ENCODE results near the gene SMYD5.

Gene SMYD5

GRCh38 chr2:73264332-73264606 is 50.2 kb downstream of the SMYD5 start:
- DNase-seq, result no peak
- no peak for TF ChIP-seq POLR2A (IDR thresholded peaks at IDR 0.05; ENCODE audit: low read length)
- TF ChIP-seq GATA1 (IDR thresholded peaks at IDR 0.05; ENCODE audit: low read depth, low read length), result no peak

- TF ChIP-seq POLR2A (IDR thresholded peaks at IDR 0.05; ENCODE audit: low read length) (no peak), GATA1 (IDR thresholded peaks at IDR 0.05; ENCODE audit: low read depth, low read length) (no peak)
Observed at GRCh38 chr2:73264783-73265182, 50.7 kb downstream of the SMYD5 start.

GRCh38 chr2:73265298-73266060 is 51.4 kb downstream of the SMYD5 start:
- DNase-seq, result no peak
- TF ChIP-seq GATA1 (IDR thresholded peaks at IDR 0.05; ENCODE audit: low read depth, low read length), result no peak
- TF ChIP-seq POLR2A (IDR thresholded peaks at IDR 0.05; ENCODE audit: low read length), result no peak

More at GRCh38 chr2:73264783-73265182, 50.7 kb downstream of the SMYD5 start:
- DNase-seq, result no peak

- TF ChIP-seq GATA1 (IDR thresholded peaks at IDR 0.05; ENCODE audit: low read depth, low read length), result no peak
- TF ChIP-seq POLR2A (IDR thresholded peaks at IDR 0.05; ENCODE audit: low read length), result no peak
- no peak for DNase-seq
Observed at GRCh38 chr2:73266061-73266901, 52.2 kb downstream of the SMYD5 start.

- TF ChIP-seq POLR2A (IDR thresholded peaks at IDR 0.05; ENCODE audit: low read length) (no peak), GATA1 (IDR thresholded peaks at IDR 0.05; ENCODE audit: low read depth, low read length) (no peak)
- no peak for DNase-seq
Observed at GRCh38 chr2:73267008-73267407, 53.0 kb downstream of the SMYD5 start.

- DNase-seq, result no peak
- TF ChIP-seq GATA1 (IDR thresholded peaks at IDR 0.05; ENCODE audit: low read depth, low read length), result no peak
- no peak for TF ChIP-seq POLR2A (IDR thresholded peaks at IDR 0.05; ENCODE audit: low read length)
Observed at GRCh38 chr2:73268366-73268829, 54.4 kb downstream of the SMYD5 start.

- TF ChIP-seq GATA1 (IDR thresholded peaks at IDR 0.05; ENCODE audit: low read depth, low read length), result no peak
- no peak for TF ChIP-seq POLR2A (IDR thresholded peaks at IDR 0.05; ENCODE audit: low read length)
- DNase-seq, result no peak
Observed at GRCh38 chr2:73268830-73269685, 55.0 kb downstream of the SMYD5 start.

GRCh38 chr2:73269686-73270465 is 55.8 kb downstream of the SMYD5 start:
- DNase-seq, result no peak
- TF ChIP-seq GATA1 (IDR thresholded peaks at IDR 0.05; ENCODE audit: low read depth, low read length) (no peak), POLR2A (IDR thresholded peaks at IDR 0.05; ENCODE audit: low read length) (no peak)

GRCh38 chr2:73272270-73272669 is 58.2 kb downstream of the SMYD5 start:
- TF ChIP-seq GATA1 (IDR thresholded peaks at IDR 0.05; ENCODE audit: low read depth, low read length) (no peak), POLR2A (IDR thresholded peaks at IDR 0.05; ENCODE audit: low read length) (no peak)
- DNase-seq, result no peak
